Activated CD4-positive, alpha-beta T cell treated with anti-CD3 and anti-CD28 coated beads for 48 hours (primary cell): ENCODE results near the gene SPRYD3.

Source experiments
- DNase-seq: peaks from one replicate; pipeline ENCODE4 v3.0.0-alpha.2; 2020

SPRYD3 gene

GRCh38 chr12:53077030-53077429 lies 2.2 kb downstream of the SPRYD3 start:
- DNase-seq = no peak

- DNase-seq = no peak
These were observed 2.7 kb downstream of the SPRYD3 start for GRCh38 chr12:53076461-53076860.

- no peak for DNase-seq
These were observed 4.2 kb downstream of the SPRYD3 start for GRCh38 chr12:53074999-53075370.

- DNase-seq = no peak
These were observed 4.7 kb downstream of the SPRYD3 start for GRCh38 chr12:53074283-53074998.

- no peak for DNase-seq
These were observed 5.3 kb downstream of the SPRYD3 start for GRCh38 chr12:53073881-53074280.

GRCh38 chr12:53071591-53072551 lies 7.3 kb downstream of the SPRYD3 start:
- no peak for DNase-seq

- no peak for DNase-seq
These were observed 8.2 kb downstream of the SPRYD3 start for GRCh38 chr12:53070877-53071492.

- DNase-seq = no peak
These were observed 9.4 kb downstream of the SPRYD3 start for GRCh38 chr12:53069621-53070410.

- no peak for DNase-seq
These were observed 10.2 kb downstream of the SPRYD3 start for GRCh38 chr12:53068811-53069585.

- no peak for DNase-seq
These were observed 11.0 kb downstream of the SPRYD3 start for GRCh38 chr12:53067993-53068770.

- DNase-seq = no peak
These were observed 11.9 kb downstream of the SPRYD3 start for GRCh38 chr12:53067074-53067992.

- DNase-seq = peak; percentile 81
These were observed 12.9 kb downstream of the SPRYD3 start for GRCh38 chr12:53065975-53066931.

- no peak for DNase-seq
These were observed 13.7 kb downstream of the SPRYD3 start for GRCh38 chr12:53065470-53065869.

GRCh38 chr12:53064613-53065436 lies 14.4 kb downstream of the SPRYD3 start:
- DNase-seq = no peak

GRCh38 chr12:53063708-53064612 lies 15.2 kb downstream of the SPRYD3 start:
- DNase-seq = no peak

- DNase-seq = no peak
These were observed 16.0 kb downstream of the SPRYD3 start for GRCh38 chr12:53062977-53063707.
